HepG2 (cell line): ENCODE results near the gene LSM12. TPM values are rescaled to one million over a fixed set of nuclear protein-coding genes. Genes with fewer than 3 reads are reported as not detected.

Source experiments
- ATAC-seq: fragments of 200-7000 bp; cut with Tn5 transposase; 3 replicates; pipeline ENCODE4 v1.9.1; 2020; ENCODE audit warnings: mild to moderate bottlenecking, moderate library complexity
- BruUV-seq: library from RNA; stranded (reverse); fragments of 400-500 nt; replicated peaks from 2 replicates; lab custom pipeline; 2021; lab: Mats Ljungman, UMichigan
- CTCF ChIA-PET: fragments of 300-600 bp; formaldehyde crosslinking; extraction: SDS; loops from one replicate; lab custom pipeline; 2021; ENCODE audit warnings: low total read pairs, inconsistent platforms, low intra/inter-chr PET ratio; lab: Yijun Ruan, JAX
- POLR2A ChIA-PET: fragments of 350-600 bp; sonication (Branson Sonifier 250); formaldehyde crosslinking; loops from one replicate; lab custom pipeline; 2020; ENCODE audit warnings: antibody characterized with exemption, inconsistent platforms; lab: Yijun Ruan, JAX
- DNase-seq: peaks from one replicate; pipeline ENCODE4 v3.0.0-alpha.2; 2015; ENCODE audit warnings: low spot score
- FAIRE-seq: peaks from 3 replicates; lab custom pipeline; 2011; peaks lifted over from hg19 to GRCh38; lab: Jason Lieb, UNC
- H2AFZ ChIP-seq: one replicate; pipeline ENCODE4 v1.6.1; 2011; ENCODE audit warnings: low read length, inconsistent platforms
- H3K27ac ChIP-seq: fragments of 300-600 bp; 3 replicates; pipeline ENCODE4 v1.8.0; 2011; ENCODE audit warnings: mixed run types, mild to moderate bottlenecking, mixed read lengths, low read length, inconsistent platforms; ENCODE audit not compliant: insufficient read depth; ENCODE audit errors: extremely low read length
- H3K27me3 ChIP-seq, 2 experiments: fragments of 200-600 bp in 1 of 2; 2 replicates in 1 of 2; 3 replicates in 1 of 2; pipeline versions ENCODE4 v1.6.0 to v1.8.0; 2011; ENCODE audit warnings: low read length in 2 of 2, mild to moderate bottlenecking in 2 of 2, moderate library complexity in 2 of 2, inconsistent platforms in 1 of 2; ENCODE audit not compliant: insufficient read depth in 2 of 2, control insufficient read depth in 1 of 2
- H3K36me3 ChIP-seq, 2 experiments: fragments of 200-600 bp in 1 of 2; replicated peaks in 1 of 2; 2 replicates in 1 of 2; 3 replicates in 1 of 2; pipeline versions ENCODE4 v1.5.1 to v1.8.0; 2011; ENCODE audit warnings: low read length in 2 of 2, inconsistent platforms in 1 of 2; ENCODE audit not compliant: insufficient read depth in 2 of 2, control insufficient read depth in 1 of 2
- H3K4me1 ChIP-seq: 2 replicates; pipeline ENCODE4 v1.5.1; 2012; ENCODE audit warnings: low read length, inconsistent platforms; ENCODE audit not compliant: insufficient read depth
- H3K4me2 ChIP-seq: 2 replicates; pipeline ENCODE4 v1.6.0; 2011; ENCODE audit warnings: low read depth, low read length, inconsistent platforms
- H3K4me3 ChIP-seq, 3 experiments: fragments of 200-600 bp in 1 of 3; sonication (generic), shearing (Covaris generic) in 1 of 3; replicated peaks in 1 of 3; 2 replicates each; pipeline ENCODE4 v1.5.1; 2011 to 2016; ENCODE audit warnings: low read length in 3 of 3, inconsistent platforms in 2 of 3, low read depth in 2 of 3, mild to moderate bottlenecking in 2 of 3, control low read depth in 1 of 3, mixed read lengths in 1 of 3; ENCODE audit not compliant: insufficient read depth in 1 of 3
- H3K79me2 ChIP-seq: one replicate; pipeline ENCODE4 v1.6.1; 2011; ENCODE audit warnings: low read length, inconsistent platforms; ENCODE audit not compliant: insufficient read depth
- H3K9ac ChIP-seq: 2 replicates; pipeline ENCODE4 v1.6.0; 2011; ENCODE audit warnings: mild to moderate bottlenecking, low read depth, low read length, inconsistent platforms; ENCODE audit not compliant: insufficient read depth
- H3K9me3 ChIP-seq: 2 replicates; pipeline ENCODE4 v1.5.1; 2012; ENCODE audit warnings: mild to moderate bottlenecking, low read length
- H4K20me1 ChIP-seq: 2 replicates; pipeline ENCODE4 v1.6.0; 2011; ENCODE audit warnings: inconsistent platforms, mild to moderate bottlenecking, low read length, moderate library complexity; ENCODE audit not compliant: insufficient read depth
- HNF4A ChIP-seq: sonication (generic); formaldehyde crosslinking; IDR thresholded peaks from 2 replicates; pipeline ENCODE4 v1.4.0; 2020; ENCODE audit warnings: missing genetic modification reagents
- LCORL ChIP-seq, 2 experiments: fragments of 450-650 bp in 1 of 2; sonication (generic) in 1 of 2; formaldehyde crosslinking in 1 of 2; IDR thresholded peaks; 2 replicates each; pipeline versions ENCODE4 v1.5.0 to v1.6.1; 2017 to 2020; ENCODE audit warnings: antibody characterized with exemption in 1 of 2, missing genetic modification reagents in 1 of 2
- NR2F6 ChIP-seq, 2 experiments: IDR thresholded peaks; 2 replicates each; pipeline ENCODE4 v1.6.1; 2016; ENCODE audit warnings: antibody characterized with exemption in 1 of 2, mild to moderate bottlenecking in 1 of 2
- SALL1 ChIP-seq: sonication (generic); formaldehyde crosslinking; IDR thresholded peaks from 2 replicates; pipeline ENCODE4 v1.8.0; 2022; ENCODE audit warnings: mild to moderate bottlenecking, missing genetic modification reagents
- SMAD1 ChIP-seq: sonication (generic); formaldehyde crosslinking; IDR thresholded peaks from 2 replicates; pipeline ENCODE4 v1.4.0; 2020; ENCODE audit warnings: missing genetic modification reagents, low read depth, mild to moderate bottlenecking, borderline replicate concordance
- TBX3 ChIP-seq: fragments of 450-650 bp; IDR thresholded peaks from 2 replicates; pipeline ENCODE4 v1.6.1; 2017; ENCODE audit warnings: antibody characterized with exemption, mild to moderate bottlenecking, inconsistent platforms, borderline replicate concordance
- ZNF18 ChIP-seq: sonication (generic); formaldehyde crosslinking; IDR thresholded peaks from 2 replicates; pipeline ENCODE4 v1.8.0; 2022; ENCODE audit warnings: mild to moderate bottlenecking, missing genetic modification reagents; ENCODE audit not compliant: insufficient replicate concordance
- WGBS: methylation state at CpG from one replicate; pipeline ENCODE4 v1.1.6; 2017; ENCODE audit warnings: low lambda C conversion rate; 5-methylcytosine and 5-hydroxymethylcytosine counted together
- in situ Hi-C: cut with HindIII; loops from 2 replicates; pipeline ENCODE4 v1.10.0; 2017; ENCODE audit warnings: low pct_unique_long_range_greater_than_20kb; ENCODE audit not compliant: extremely low pct_ligation_motif_present
- intact Hi-C: fragments of 100-400 bp; cut with micrococcal nuclease; formaldehyde crosslinking; loops from one replicate; pipeline ENCODE4 v1.10.0; 2022; ENCODE audit not compliant: unreplicated experiment
- polyA plus RNA-seq, 8 experiments: library from polyadenylated mRNA; depleted of rRNA in 3 of 8; stranded (reverse) in 7 of 8; unstranded in 1 of 8; fragments of >200 nt; fragmentation: Illumina TruSeq in 4 of 8; extraction: Trizol in 4 of 8; gene quantifications; 2 replicates each; pipeline versions ENCODE4 v1.2.1 to v1.2.3, GENCODE V29; 2011 to 2016; ENCODE audit warnings: low read depth in 4 of 8, missing spikeins in 1 of 8, mixed read lengths in 1 of 8; ENCODE audit not compliant: insufficient read depth in 1 of 8
- total RNA-seq, 5 experiments: library from RNA; depleted of rRNA; stranded (reverse); fragments of >200 nt; fragmentation: Illumina TruSeq; extraction: Trizol; gene quantifications; 2 replicates each; pipeline ENCODE4 v1.2.3, GENCODE V29; 2016; ENCODE audit warnings: low read depth in 1 of 5
- TF ChIP-seq, protein P1 (sequence below): sonication (generic); formaldehyde crosslinking; IDR thresholded peaks from 2 replicates; pipeline ENCODE4 v1.4.0; 2020; ENCODE audit warnings: missing genetic modification reagents, mild to moderate bottlenecking, borderline replicate concordance
- TF ChIP-seq, protein P2 (sequence below): sonication (generic); formaldehyde crosslinking; conservative IDR thresholded peaks from 2 replicates; pipeline ENCODE4 v1.4.0; 2020; ENCODE audit warnings: mild to moderate bottlenecking, missing genetic modification reagents, moderate library complexity

Gene LSM12
- total and polyA plus RNA-seq, 2 of the 13 experiments (the other 11 are each of a cell fraction or from before 2014, with no cell fraction given): 52.8 to 55.7 TPM

DNA sequence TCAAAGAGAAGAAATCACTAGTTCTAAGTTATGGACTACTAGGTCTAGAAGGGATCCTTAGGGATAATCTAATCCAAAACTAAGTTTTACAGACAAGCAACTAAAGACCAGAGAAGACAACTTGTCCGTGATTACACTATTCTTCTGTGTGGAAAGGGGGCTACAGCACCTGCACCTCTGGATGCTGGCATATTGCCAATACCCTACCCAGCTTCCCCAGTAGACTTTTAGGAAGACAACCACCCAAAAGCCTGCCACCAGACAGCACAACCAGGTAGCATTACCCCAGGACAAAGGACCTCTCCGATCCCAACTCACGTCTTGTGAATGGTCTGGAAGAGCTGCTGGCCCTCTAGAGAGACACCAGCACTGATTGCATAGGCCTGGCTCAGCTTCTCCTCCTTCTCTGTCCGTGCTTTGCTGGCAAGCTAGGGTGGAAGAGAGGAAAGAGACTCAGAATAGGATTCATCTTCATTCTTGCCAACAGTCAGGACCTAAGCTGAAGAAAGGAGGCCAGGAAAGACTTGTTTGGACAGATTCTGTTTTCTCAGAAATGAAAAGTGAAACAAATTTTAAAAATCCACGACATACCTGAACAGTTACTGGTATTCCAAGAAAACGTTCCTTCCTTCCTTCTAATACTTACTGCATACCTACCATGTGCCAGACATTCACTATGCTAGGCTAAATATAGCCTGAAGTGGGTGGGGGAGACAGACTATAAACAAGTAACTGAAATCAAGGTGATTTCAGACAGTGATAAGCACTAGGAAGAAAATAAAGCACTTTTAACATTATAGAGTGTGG, 26.4 kb downstream of the LSM12 start:
- Histone ChIP-seq H3K27ac (peak overlapping the region; percentile 18), H3K4me3 (no peak overlapping the region), H3K36me3 (peaks cover 34 to 59% of the 10 kb centered on the region in 2 experiments), H3K79me2 (peaks cover 43% of the 10 kb centered on the region), H2AFZ (no peak overlapping the region), H3K9ac (no peak overlapping the region), H3K9me3 (no peaks in the 10 kb centered on the region), H3K27me3 (no peaks in the 10 kb centered on the region), H3K4me1 (peaks cover 20% of the 10 kb centered on the region), H4K20me1 (peaks cover 25% of the 10 kb centered on the region), H3K4me2 (no peak overlapping the region)
- ATAC-seq (no peak), FAIRE-seq (no peak), DNase-seq (no peak)
- intact Hi-C loops (no loop called here), in situ Hi-C loops (loop anchor here (10.0 kb wide), 1 partner anchor 95 kb away; the partner anchor contains the start of gene PPY)
- CTCF ChIA-PET: no interaction called here
- POLR2A ChIA-PET: no interaction called here
- WGBS: 94% methylated on average over 6 of the region's 6 CpGs
- TF ChIP-seq SMAD1 (CRISPR knock-in tag) (no peak), LCORL (IDR thresholded peaks at IDR 0.05) (0 out of 2 replicates have a peak, but pooled peaks have one; percentile 46), LCORL (CRISPR knock-in tag; IDR thresholded peaks at IDR 0.05) (no peak)
- BruUV-seq: no TSS peak

DNA sequence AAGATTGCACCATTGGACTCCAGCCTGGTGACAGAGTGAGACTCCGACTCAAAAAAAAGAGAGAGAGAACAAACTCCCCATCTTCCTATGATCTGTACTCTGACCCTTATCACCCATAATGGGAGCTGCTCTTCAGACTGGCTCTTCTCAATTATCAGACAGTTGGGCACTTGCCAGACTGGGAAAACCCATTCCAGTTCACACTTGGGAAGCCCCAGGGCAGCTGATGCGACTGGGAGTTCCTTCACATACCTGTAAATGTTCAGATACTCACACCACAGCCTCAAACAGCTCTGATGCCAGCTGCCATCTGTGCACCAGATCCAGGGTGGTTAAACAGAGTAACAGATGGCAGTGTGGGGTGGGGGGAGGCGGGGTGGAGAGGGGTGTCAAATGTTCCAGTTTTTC, 27.9 kb downstream of the LSM12 start:
- peaks cover 20% of the 10 kb centered on the region for H3K4me1 ChIP-seq
- H3K27me3 ChIP-seq: no peaks in the 10 kb centered on the region
- DNase-seq: peak; percentile 39
- H3K9me3 ChIP-seq: no peaks in the 10 kb centered on the region
- peak; percentile 42 for ATAC-seq
- H3K79me2 ChIP-seq: peaks cover 32% of the 10 kb centered on the region
- WGBS: 86% methylated on average over 3 of the region's 3 CpGs
- no peak overlapping the region for H3K9ac ChIP-seq
- ChIA-PET CTCF (no interaction called here), POLR2A (interaction anchor here (0.7 kb wide), 1 partner anchor 99 kb away, joined by 5 read pairs; no protein-coding TSS in a partner anchor)
- H3K4me2 ChIP-seq: no peak overlapping the region
- BruUV-seq: no TSS peak
- H4K20me1 ChIP-seq: peaks cover 15% of the 10 kb centered on the region; the same call in 1 of the 2 replicates
- in situ Hi-C loops: no loop called here
- H3K27ac ChIP-seq: peak overlapping the region; percentile 14
- no peak overlapping the region for H3K4me3 ChIP-seq
- no peak overlapping the region for H2AFZ ChIP-seq
- H3K36me3 ChIP-seq: peaks cover 35 to 56% of the 10 kb centered on the region in 2 experiments
- FAIRE-seq: no peak
- intact Hi-C loops: no loop called here
- TF ChIP-seq TBX3 (no peak), ZNF18 (CRISPR knock-in tag) (peak; percentile 99), NR2F6 (IDR thresholded peaks at IDR 0.05) (no peak), NR2F6 (CRISPR knock-in tag; IDR thresholded peaks at IDR 0.05) (no peak), HNF4A (peak; percentile 83), SALL1 (CRISPR knock-in tag) (0 out of 2 replicates have a peak, but pooled peaks have one; percentile 32)
- TF ChIP-seq, protein P1, sequence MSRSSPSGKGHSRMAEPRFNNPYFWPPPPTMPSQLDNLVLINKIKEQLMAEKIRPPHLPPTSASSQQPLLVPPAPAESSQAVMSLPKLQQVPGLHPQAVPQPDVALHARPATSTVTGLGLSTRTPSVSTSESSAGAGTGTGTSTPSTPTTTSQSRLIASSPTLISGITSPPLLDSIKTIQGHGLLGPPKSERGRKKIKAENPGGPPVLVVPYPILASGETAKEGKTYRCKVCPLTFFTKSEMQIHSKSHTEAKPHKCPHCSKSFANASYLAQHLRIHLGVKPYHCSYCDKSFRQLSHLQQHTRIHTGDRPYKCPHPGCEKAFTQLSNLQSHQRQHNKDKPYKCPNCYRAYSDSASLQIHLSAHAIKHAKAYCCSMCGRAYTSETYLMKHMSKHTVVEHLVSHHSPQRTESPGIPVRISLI (CRISPR knock-in tag): peak; percentile 52; the same call in 1 of the 2 replicates
- TF ChIP-seq, protein P2, sequence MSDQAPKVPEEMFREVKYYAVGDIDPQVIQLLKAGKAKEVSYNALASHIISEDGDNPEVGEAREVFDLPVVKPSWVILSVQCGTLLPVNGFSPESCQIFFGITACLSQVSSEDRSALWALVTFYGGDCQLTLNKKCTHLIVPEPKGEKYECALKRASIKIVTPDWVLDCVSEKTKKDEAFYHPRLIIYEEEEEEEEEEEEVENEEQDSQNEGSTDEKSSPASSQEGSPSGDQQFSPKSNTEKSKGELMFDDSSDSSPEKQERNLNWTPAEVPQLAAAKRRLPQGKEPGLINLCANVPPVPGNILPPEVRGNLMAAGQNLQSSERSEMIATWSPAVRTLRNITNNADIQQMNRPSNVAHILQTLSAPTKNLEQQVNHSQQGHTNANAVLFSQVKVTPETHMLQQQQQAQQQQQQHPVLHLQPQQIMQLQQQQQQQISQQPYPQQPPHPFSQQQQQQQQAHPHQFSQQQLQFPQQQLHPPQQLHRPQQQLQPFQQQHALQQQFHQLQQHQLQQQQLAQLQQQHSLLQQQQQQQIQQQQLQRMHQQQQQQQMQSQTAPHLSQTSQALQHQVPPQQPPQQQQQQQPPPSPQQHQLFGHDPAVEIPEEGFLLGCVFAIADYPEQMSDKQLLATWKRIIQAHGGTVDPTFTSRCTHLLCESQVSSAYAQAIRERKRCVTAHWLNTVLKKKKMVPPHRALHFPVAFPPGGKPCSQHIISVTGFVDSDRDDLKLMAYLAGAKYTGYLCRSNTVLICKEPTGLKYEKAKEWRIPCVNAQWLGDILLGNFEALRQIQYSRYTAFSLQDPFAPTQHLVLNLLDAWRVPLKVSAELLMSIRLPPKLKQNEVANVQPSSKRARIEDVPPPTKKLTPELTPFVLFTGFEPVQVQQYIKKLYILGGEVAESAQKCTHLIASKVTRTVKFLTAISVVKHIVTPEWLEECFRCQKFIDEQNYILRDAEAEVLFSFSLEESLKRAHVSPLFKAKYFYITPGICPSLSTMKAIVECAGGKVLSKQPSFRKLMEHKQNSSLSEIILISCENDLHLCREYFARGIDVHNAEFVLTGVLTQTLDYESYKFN (CRISPR knock-in tag): 0 out of 2 replicates have a peak, but pooled peaks have one; percentile 31
